SW 1271 (cell line): Measurements from ENCODE around the gene VASP.

Experiments
- DNase-seq, 2 experiments: peaks; one replicate each; lab custom pipeline; 2025; lab: John Stamatoyannopoulos, UW

The VASP gene

DNA sequence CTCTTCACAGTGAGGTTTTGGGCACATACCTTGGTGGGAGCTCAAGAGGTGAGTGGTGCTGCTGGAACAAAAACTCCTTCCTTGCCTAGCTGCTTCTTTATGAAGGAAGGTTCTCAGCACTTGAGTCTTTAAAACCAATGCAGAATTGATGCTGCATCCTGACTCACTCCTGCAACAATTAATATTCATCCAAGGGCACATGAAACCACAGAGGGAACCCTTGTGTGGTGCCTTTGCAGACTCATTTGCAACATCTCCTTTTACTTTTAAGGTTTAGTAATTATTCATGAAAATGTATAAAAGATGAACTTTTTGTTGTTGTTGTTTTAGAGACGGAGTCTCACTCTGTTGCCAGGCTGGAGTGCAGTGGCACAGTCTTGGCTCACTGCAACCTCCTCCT lies 47.2 kb downstream of the VASP start:
- DNase-seq: no peak

DNA sequence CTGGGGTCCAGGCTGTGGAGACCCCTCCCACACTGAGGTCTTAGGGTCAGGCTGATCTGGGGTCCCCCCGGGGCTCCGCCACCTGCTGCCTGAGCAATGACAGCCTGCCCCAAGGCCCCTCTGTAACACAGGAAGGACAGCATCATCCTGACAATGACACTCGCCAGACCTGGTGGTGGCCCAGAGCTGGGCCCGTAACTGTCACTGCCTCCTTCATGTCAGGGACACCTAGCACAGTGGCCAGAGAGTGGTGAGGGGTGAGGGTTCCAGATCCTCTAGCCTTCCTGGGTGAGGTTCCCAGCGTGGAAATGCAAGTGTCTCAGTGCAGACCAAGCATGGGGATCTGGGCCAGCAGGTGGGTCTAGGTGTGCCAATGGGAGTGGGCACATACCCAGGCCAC lies 49.6 kb downstream of the VASP start:
- no peak for DNase-seq

DNA sequence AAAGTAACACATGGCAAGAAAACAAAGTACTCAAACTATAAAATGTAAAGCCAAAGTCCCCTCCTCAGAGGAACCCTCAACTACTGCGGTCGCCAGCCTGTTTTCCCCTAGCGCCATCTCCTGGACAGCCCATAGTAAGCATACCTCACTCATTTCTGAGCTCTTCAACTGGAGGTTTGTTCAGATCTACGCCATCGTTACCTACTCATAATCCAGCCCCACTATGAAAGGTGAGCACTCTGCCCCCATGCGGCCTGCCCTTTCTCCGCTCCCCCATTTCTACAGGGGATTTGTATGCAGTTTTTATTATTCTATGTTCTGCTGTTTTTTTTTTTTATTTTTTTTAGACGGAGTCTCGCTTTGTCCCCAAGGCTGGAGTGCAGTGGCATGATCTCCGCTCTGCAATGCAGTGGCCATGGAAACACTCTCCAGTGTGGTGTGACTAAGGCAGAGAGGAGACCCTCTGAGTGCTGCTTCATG lies 51.2 kb downstream of the VASP start:
- no peak for DNase-seq

DNA sequence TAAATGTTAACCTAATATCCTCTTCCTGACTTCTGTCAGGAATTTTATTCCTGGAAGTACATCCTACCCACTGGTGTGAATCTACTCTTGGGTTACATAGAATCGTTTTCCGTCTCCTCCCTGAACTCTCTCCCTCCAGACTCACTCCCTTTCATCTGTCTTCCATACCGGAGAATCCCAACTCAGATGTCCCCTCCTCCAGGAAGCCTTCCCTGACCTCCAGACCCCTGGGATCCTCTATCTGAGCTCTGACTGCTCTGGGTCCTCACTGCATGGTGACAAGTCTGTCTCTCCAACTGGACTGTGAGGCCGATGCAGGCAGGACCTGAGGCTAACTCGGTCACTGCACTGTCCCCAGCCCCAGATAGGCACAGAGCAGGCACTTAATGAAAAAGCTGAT lies 52.8 kb downstream of the VASP start:
- DNase-seq: no peak

DNA sequence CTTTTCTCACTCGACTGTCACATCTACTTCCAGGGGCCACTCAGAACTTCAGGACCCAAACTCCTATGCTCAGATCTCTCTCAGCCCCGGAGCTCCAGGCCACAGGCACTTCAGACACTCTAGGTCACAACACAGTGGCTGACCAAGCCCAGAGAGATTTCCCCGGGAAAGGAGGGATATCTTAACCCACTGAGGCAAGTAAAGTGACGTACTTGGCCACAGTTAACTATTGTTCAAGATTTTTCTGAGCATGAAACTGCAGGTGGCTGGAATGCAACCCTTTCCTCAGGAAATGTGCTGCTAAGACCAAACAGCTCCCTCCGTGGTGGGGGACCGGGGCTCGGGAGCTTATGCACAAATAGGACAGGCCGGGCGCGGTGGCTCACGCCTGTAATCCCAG lies 53.4 kb downstream of the VASP start:
- DNase-seq: no peak

DNA sequence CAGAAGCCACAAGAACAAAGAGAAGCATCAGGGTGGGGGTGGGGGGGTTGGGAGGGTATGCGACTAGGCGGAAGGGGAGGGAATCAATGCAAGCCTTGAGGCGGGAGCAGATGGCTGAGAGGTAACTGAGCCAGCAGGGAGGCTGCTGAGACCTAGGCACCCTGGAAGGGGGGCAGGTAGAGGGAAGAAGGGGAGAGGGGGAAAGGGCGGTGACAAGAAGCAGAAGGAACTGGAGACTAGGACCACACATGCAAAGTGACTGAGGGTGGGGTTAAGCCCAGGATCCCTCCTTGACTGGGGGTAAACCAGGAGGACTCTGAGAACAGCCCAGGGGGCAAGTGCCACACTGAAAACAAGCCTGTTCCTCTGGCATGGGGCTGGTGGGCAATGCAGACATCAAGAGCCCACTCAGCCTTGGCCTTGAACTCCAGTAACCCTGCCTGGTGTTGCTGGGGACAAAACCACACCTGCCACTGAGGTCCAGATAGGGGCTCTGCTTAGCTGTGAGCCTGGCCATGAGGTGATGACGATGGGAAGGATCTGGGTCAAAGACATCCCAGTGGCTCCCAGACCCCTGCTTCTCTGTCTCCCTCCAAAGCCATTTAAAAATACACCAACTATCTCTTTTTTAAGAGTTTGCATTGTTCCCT lies 57.0 kb downstream of the VASP start:
- no peak for DNase-seq

DNA sequence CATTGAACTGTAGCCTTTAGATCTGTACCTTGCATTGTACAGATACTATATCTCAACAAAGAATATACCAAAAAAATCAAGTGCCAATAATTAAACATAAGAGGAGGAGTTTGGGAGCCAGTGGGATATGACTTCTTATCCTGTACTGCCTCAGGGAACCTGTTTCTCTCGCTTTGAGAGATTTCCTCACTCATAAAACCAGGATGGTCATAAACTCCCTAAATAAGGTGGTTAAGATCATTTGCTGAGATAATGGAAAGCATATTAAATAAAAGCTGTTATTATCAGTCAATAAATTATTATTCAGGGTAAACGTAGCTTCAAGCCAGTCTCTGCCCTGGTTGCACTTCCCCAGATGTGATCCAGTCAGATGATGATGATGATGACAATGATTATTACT lies 60.3 kb downstream of the VASP start:
- DNase-seq: no peak

DNA sequence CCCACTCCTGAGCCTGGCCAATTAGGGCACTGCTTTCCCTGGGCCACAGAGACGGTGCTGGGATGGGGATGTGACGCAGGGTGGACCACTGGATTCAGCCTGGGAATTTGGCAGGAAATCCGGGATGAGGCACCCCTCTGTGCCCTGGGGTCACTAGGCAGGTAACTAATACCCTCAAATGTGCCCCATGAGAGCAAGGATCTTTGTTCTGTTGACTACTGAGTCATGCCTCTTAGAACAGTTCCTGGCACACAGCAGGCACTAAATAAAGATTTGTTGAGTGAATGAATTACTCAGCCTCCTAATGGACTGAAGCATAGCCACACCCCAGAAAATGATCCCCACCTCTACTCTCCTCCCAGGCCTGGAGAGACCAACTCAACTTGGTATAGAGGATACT lies 61.5 kb downstream of the VASP start:
- DNase-seq: no peak

DNA sequence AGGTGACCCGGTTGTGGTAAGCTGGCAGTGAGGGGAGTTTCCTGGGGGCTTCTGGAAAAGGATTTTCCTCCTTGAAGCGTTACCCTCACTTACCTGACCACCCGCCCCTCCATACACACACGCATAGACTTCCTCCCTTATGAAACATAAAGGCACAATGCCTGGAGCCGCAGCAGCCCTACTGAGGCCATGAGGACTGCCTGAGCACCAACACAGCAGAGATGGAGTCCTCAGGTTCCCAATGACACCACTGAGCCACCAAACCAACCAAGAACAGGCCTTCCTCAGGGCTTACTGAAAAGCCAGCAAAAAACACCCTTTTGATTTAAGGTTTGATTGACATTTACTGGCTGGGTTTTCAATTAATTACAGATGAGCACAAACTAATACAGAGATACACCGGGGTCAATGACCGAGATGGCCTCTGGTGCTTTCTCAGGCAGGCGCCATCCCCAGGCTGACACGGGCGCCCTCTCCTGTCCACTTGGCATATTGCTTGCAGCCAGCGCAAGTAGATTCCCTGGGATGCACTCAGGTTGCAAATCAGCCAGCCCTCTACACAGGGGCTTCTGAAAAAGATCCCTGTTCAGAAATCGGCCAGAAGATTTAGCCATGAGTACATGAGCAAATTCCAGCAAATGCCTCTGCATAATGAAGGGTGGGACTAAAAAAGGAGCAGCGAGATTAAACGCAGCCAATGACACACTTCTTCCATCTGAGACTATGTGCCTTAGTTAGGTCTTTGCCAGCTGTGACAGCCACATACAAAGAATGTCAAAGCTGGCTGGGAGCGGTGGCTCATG lies 62.5 kb downstream of the VASP start:
- peak in 1 of 2 experiments; percentile 19 for DNase-seq

DNA sequence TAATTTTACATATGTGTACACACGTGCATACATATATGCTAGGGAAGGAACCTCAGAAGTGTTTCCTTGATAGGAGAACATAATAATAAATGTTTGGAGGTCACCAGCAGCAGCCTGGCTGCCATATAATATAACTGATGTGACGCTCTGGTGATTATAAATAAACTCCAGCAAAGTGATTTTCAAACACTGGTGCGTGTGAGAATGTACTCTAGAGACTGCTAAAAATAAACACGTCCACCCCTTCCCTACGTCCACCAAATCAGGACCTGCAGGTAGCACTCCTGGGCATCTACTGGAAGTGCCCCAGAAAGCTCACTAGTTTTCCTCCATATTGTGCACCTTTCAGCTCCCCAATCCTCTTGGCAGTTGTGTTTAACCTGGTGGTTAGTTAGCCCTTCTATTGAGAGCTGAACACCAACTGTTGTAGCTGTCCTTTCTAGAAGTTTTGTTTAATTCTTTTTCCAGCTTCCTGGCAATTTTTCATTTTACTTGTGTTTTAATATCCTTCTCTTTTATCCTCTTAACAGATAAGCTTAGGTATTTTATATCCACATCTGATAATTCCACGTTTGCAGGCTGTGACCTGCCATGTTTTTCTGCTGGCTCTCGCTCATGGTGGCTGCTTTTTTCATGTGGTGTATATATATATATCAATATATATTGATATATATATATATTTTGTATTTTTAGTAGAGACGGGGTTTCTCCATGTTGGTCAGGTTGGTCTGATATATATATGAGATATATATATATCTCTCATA lies 64.4 kb downstream of the VASP start:
- no peak for DNase-seq

DNA sequence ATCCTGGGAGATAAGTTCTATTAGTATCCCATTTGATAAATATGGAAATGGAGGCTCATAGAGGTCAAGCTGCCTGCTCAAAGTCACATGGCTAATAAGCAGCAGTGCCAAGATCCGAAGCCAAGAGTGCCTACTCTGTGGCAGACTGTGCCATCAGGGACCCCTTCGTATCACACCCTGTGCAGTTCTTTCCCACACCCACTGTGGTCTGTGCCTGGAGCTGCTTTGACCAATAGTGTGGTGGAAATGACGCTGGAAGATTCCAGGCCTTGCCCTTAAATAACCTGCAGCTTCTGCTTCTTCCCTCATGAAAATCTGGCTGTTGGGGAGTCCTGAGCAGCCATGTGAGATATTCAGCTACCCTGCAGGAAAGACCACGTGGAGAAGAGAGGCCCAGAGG lies 67.2 kb downstream of the VASP start:
- no peak for DNase-seq

DNA sequence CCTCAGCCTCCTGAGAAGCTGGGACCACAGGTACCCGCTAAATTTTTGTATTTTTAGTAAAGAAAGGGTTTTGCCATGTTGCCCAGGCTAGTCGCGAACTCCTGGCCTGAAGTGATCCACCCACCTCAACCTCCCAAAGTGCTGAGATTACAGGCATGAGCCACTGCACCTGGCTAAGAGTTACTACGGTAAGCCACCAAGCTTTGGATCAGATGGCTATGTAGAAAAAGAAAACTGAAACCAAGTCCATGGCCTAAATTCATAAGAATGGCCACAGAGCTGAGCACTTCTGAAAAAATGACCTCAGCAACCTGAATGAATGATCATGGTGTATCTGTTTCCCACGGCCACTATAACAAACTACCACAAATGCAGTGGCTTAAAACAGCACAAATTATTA lies 67.9 kb downstream of the VASP start:
- DNase-seq: no peak
